Sigmoid colon (tissue), 4 donors: ENCODE data around the gene TRABD2B.

ENCODE experiments used
- CTCF ChIP-seq, 4 experiments: fragments of 450-650 bp in 3 of 4; fragments of 200-600 bp in 1 of 4; IDR thresholded peaks; one replicate each; pipeline ENCODE4 v1.5.1; 2016 to 2019; ENCODE audit warnings: antibody characterized with exemption in 4 of 4, mild to moderate bottlenecking in 3 of 4, moderate library complexity in 2 of 4
- EP300 ChIP-seq, 4 donors: sonication (generic); formaldehyde crosslinking; IDR thresholded peaks; one replicate each; pipeline ENCODE4 v1.6.1; 2017; ENCODE audit warnings: antibody characterized with exemption in 4 of 4
- POLR2A ChIP-seq, 2 donors: fragments of 450-650 bp; IDR thresholded peaks; one replicate each; pipeline ENCODE4 v1.6.1; 2016; ENCODE audit warnings: antibody characterized with exemption in 2 of 2, mild to moderate bottlenecking in 2 of 2, moderate library complexity in 2 of 2
- POLR2AphosphoS5 ChIP-seq, 4 donors: sonication (generic); formaldehyde crosslinking; IDR thresholded peaks; one replicate each; pipeline ENCODE4 v1.6.1; 2017; ENCODE audit warnings: antibody characterized with exemption in 4 of 4

- TF ChIP-seq CTCF (IDR thresholded peaks at IDR 0.05) = no peak
- TF ChIP-seq EP300 (IDR thresholded peaks at IDR 0.05) = no peak
- no peak for TF ChIP-seq POLR2A (IDR thresholded peaks at IDR 0.05)
- TF ChIP-seq POLR2AphosphoS5 (IDR thresholded peaks at IDR 0.05) = no peak
These were observed 172.5 kb downstream of the TRABD2B start for GRCh38 chr1:47824716-47825115.
